Measurements from ENCODE around the gene SPECC1. TPM values are rescaled to one million over a fixed set of nuclear protein-coding genes. Genes with fewer than 3 reads are reported as not detected.

Gene SPECC1
- total and polyA plus RNA-seq, 2 of the 13 experiments (the other 11 are each of a cell fraction or from before 2014, with no cell fraction given): 2.3 to 6.9 TPM

DNA sequence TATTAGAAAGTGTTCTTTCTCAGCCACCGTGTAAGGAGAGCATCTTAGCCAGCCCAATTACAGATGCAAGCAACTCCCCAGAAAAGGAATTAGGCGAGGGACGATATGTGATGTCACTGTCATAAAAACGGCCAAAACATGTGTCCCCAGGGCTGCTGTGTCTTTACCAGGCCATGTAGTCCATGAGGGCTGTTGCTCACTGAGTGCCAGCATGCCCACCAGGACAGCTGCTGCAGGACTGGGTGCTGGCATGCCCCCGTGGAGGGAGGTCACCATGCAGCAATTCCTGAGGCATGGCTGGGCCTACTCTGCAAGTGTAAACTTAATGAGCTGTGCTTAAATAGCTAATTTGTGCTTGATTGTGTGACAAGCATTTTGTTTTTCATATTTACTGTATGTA is 301.3 kb downstream of the SPECC1 start:
- ATAC-seq (no peak), DNase-seq (ENCODE audit: low spot score) (no peak), FAIRE-seq (no peak)
- H3K4me1 ChIP-seq (ENCODE audit: insufficient read depth, low read length): no peaks in the 10 kb centered on the region
- ChIA-PET CTCF (ENCODE audit: low intra/inter-chr PET ratio, low total read pairs) (no interaction called here), POLR2A (no interaction called here)
- intact Hi-C loops (cut with micrococcal nuclease; ENCODE audit: unreplicated experiment): no loop called here
- BruUV-seq (replicated peaks): no TSS peak
- no peaks in the 10 kb centered on the region for H4K20me1 ChIP-seq (ENCODE audit: insufficient read depth, low read length)
- TF ChIP-seq RNF2 (conservative IDR thresholded peaks at IDR 0.05; ENCODE audit: low read depth): no peak
- no peak for TF ChIP-seq ZFAT (CRISPR knock-in tag; conservative IDR thresholded peaks at IDR 0.05)
- 68% methylated on average over 4 of the region's 5 CpGs for WGBS (ENCODE audit: low lambda C conversion rate)
- H2AFZ ChIP-seq (ENCODE audit: low read length): no peak overlapping the region
- no peaks in the 10 kb centered on the region for H3K36me3 ChIP-seq (replicated peaks in 1 of 2; ENCODE audit: control insufficient read depth in 1 of 2, insufficient read depth in 2 of 2, low read length in 2 of 2)
- in situ Hi-C loops (cut with HindIII; ENCODE audit: extremely low pct_ligation_motif_present, low pct_unique_long_range_greater_than_20kb): loop anchor here (10.0 to 25.0 kb wide), 3 partner anchors 86 to 323 kb away; partner anchors contain the start of gene AKAP10
- H3K79me2 ChIP-seq (ENCODE audit: insufficient read depth, low read length): no peaks in the 10 kb centered on the region
- H3K27me3 ChIP-seq (ENCODE audit: control insufficient read depth in 1 of 2, insufficient read depth in 2 of 2, low read length in 2 of 2): no peaks in the 10 kb centered on the region; a peak in 1 of 5 replicates
- no peak overlapping the region for H3K27ac ChIP-seq (ENCODE audit: extremely low read length, insufficient read depth, low read length)
- peaks cover 19% of the 10 kb centered on the region for H3K9me3 ChIP-seq (ENCODE audit: low read length)
- H3K4me2 ChIP-seq (ENCODE audit: low read depth, low read length): no peak overlapping the region
- H3K9ac ChIP-seq (ENCODE audit: insufficient read depth, low read depth, low read length): no peak overlapping the region
- H3K4me3 ChIP-seq (replicated peaks in 1 of 3; ENCODE audit: insufficient read depth in 1 of 3, low read depth in 2 of 3, low read length in 3 of 3): no peak overlapping the region

DNA sequence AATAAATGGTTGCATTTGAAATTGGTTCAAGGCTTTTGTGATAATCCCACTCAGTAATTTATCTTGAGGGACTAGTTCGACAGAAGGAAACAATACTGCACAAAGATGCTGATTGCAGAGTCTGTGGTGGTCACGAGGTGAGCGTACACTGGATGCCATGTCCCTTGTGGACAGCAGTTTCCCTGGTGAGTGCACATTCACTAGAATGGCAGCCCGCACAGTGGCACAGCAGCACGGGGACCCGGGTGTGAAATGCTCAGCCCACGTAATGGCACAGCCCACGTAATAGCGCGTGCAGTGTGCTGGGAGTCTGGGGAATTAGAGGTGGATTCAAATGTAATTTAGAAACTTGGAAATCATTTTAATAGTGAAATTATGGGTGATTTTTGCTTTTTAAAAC is 304.1 kb downstream of the SPECC1 start:
- no peak overlapping the region for H2AFZ ChIP-seq (ENCODE audit: low read length)
- POLR2A ChIA-PET: no interaction called here
- ATAC-seq: no peak
- TF ChIP-seq FOXP1 (IDR thresholded peaks at IDR 0.05) (no peak), FOXP1 (CRISPR knock-in tag; IDR thresholded peaks at IDR 0.05) (no peak), JUND (CRISPR knock-in tag; IDR thresholded peaks at IDR 0.05) (no peak), PRMT3 (CRISPR knock-in tag; IDR thresholded peaks at IDR 0.05; ENCODE audit: borderline replicate concordance, low read depth) (no peak), POLR2AphosphoS2 (IDR thresholded peaks at IDR 0.05; ENCODE audit: low read depth, low read length) (no peak)
- TF ChIP-seq, protein P1, sequence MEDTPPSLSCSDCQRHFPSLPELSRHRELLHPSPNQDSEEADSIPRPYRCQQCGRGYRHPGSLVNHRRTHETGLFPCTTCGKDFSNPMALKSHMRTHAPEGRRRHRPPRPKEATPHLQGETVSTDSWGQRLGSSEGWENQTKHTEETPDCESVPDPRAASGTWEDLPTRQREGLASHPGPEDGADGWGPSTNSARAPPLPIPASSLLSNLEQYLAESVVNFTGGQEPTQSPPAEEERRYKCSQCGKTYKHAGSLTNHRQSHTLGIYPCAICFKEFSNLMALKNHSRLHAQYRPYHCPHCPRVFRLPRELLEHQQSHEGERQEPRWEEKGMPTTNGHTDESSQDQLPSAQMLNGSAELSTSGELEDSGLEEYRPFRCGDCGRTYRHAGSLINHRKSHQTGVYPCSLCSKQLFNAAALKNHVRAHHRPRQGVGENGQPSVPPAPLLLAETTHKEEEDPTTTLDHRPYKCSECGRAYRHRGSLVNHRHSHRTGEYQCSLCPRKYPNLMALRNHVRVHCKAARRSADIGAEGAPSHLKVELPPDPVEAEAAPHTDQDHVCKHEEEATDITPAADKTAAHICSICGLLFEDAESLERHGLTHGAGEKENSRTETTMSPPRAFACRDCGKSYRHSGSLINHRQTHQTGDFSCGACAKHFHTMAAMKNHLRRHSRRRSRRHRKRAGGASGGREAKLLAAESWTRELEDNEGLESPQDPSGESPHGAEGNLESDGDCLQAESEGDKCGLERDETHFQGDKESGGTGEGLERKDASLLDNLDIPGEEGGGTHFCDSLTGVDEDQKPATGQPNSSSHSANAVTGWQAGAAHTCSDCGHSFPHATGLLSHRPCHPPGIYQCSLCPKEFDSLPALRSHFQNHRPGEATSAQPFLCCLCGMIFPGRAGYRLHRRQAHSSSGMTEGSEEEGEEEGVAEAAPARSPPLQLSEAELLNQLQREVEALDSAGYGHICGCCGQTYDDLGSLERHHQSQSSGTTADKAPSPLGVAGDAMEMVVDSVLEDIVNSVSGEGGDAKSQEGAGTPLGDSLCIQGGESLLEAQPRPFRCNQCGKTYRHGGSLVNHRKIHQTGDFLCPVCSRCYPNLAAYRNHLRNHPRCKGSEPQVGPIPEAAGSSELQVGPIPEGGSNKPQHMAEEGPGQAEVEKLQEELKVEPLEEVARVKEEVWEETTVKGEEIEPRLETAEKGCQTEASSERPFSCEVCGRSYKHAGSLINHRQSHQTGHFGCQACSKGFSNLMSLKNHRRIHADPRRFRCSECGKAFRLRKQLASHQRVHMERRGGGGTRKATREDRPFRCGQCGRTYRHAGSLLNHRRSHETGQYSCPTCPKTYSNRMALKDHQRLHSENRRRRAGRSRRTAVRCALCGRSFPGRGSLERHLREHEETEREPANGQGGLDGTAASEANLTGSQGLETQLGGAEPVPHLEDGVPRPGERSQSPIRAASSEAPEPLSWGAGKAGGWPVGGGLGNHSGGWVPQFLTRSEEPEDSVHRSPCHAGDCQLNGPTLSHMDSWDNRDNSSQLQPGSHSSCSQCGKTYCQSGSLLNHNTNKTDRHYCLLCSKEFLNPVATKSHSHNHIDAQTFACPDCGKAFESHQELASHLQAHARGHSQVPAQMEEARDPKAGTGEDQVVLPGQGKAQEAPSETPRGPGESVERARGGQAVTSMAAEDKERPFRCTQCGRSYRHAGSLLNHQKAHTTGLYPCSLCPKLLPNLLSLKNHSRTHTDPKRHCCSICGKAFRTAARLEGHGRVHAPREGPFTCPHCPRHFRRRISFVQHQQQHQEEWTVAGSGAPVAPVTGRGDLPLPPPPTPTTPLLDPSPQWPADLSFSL (CRISPR knock-in tag; IDR thresholded peaks at IDR 0.05): no peak
- no peak overlapping the region for H3K4me3 ChIP-seq (replicated peaks in 1 of 3; ENCODE audit: insufficient read depth in 1 of 3, low read depth in 2 of 3, low read length in 3 of 3)
- H4K20me1 ChIP-seq (ENCODE audit: insufficient read depth, low read length): no peaks in the 10 kb centered on the region
- H3K27me3 ChIP-seq (ENCODE audit: control insufficient read depth in 1 of 2, insufficient read depth in 2 of 2, low read length in 2 of 2): no peaks in the 10 kb centered on the region
- H3K36me3 ChIP-seq (replicated peaks in 1 of 2; ENCODE audit: control insufficient read depth in 1 of 2, insufficient read depth in 2 of 2, low read length in 2 of 2): no peaks in the 10 kb centered on the region
- no peak overlapping the region for H3K4me2 ChIP-seq (ENCODE audit: low read depth, low read length)
- H3K27ac ChIP-seq (ENCODE audit: extremely low read length, insufficient read depth, low read length): no peak overlapping the region
- intact Hi-C loops (cut with micrococcal nuclease; ENCODE audit: unreplicated experiment) (no loop called here), in situ Hi-C loops (cut with HindIII; ENCODE audit: extremely low pct_ligation_motif_present, low pct_unique_long_range_greater_than_20kb) (loop anchor here (10.0 to 25.0 kb wide), 3 partner anchors 89 to 326 kb away; partner anchors contain the start of gene AKAP10)
- no peaks in the 10 kb centered on the region for H3K79me2 ChIP-seq (ENCODE audit: insufficient read depth, low read length)
- H3K9me3 ChIP-seq (ENCODE audit: low read length): no peaks in the 10 kb centered on the region
- WGBS (ENCODE audit: low lambda C conversion rate): 80% methylated on average over 10 of the region's 10 CpGs
- no peak for DNase-seq (ENCODE audit: low spot score)
- FAIRE-seq: no peak
- BruUV-seq (replicated peaks): no TSS peak
- no peaks in the 10 kb centered on the region for H3K4me1 ChIP-seq (ENCODE audit: insufficient read depth, low read length)
- CTCF ChIA-PET (ENCODE audit: low intra/inter-chr PET ratio, low total read pairs): no interaction called here
- H3K9ac ChIP-seq (ENCODE audit: insufficient read depth, low read depth, low read length): no peak overlapping the region
